Endothelial cell (in vitro differentiated cells): ENCODE results near the gene HNF4A. TPM values are rescaled to one million over a fixed set of nuclear protein-coding genes. Genes with fewer than 3 reads are reported as not detected.

Experiments used
- DNase-seq: peaks from one replicate; pipeline ENCODE4 v3.0.0; 2021; ENCODE audit warnings: low spot score
- H3K27ac Mint-ChIP-seq: one replicate; pipeline ENCODE4 v1.8.0; 2021; ENCODE audit warnings: mixed read lengths, inconsistent platforms; ENCODE audit not compliant: unreplicated experiment
- H3K27me3 Mint-ChIP-seq: one replicate; pipeline ENCODE4 v1.8.0; 2021; ENCODE audit warnings: mild to moderate bottlenecking, moderate library complexity, mixed read lengths, inconsistent platforms; ENCODE audit not compliant: unreplicated experiment
- H3K36me3 Mint-ChIP-seq: one replicate; pipeline ENCODE4 v1.8.0; 2021; ENCODE audit warnings: mild to moderate bottlenecking, low read depth, mixed read lengths, inconsistent platforms; ENCODE audit not compliant: unreplicated experiment
- H3K4me1 Mint-ChIP-seq: one replicate; pipeline ENCODE4 v1.8.0; 2021; ENCODE audit warnings: mild to moderate bottlenecking, mixed read lengths, inconsistent platforms; ENCODE audit not compliant: unreplicated experiment
- H3K4me3 Mint-ChIP-seq: one replicate; pipeline ENCODE4 v1.8.0; 2021; ENCODE audit warnings: mild to moderate bottlenecking, mixed read lengths, inconsistent platforms; ENCODE audit not compliant: unreplicated experiment
- H3K9me3 Mint-ChIP-seq: one replicate; pipeline ENCODE4 v1.8.0; 2021; ENCODE audit warnings: mixed read lengths, inconsistent platforms; ENCODE audit not compliant: unreplicated experiment
- total RNA-seq: library from RNA; stranded (reverse); fragmentation: NEBNext Ultra II Directional; extraction: Animal tissue kit (Norgen Biotek cat#: 25700); gene quantifications from one replicate; pipeline ENCODE4 v1.2.1, GENCODE V29; 2021; ENCODE audit not compliant: unreplicated experiment
- TF ChIP-seq, protein P1 (sequence below): fragments of 200-600 bp; sonication (generic); IDR thresholded peaks from one replicate; pipeline ENCODE4 v1.5.0; 2021; ENCODE audit warnings: antibody characterized with exemption; ENCODE audit not compliant: unreplicated experiment

HNF4A gene
- total RNA-seq, 1 donor from 2014 or later, result not detected

GRCh38 chr20:44409132-44409600, 53.7 kb downstream of the HNF4A start:
- Mint-ChIP-seq H3K36me3 (peaks cover 4% of the 10 kb centered on the region), H3K27ac (no peak overlapping the region), H3K4me3 (no peak overlapping the region), H3K4me1 (no peaks in the 10 kb centered on the region), H3K27me3 (peaks cover 8% of the 10 kb centered on the region), H3K9me3 (no peaks in the 10 kb centered on the region)
- no peak for DNase-seq
- TF ChIP-seq, protein P1, sequence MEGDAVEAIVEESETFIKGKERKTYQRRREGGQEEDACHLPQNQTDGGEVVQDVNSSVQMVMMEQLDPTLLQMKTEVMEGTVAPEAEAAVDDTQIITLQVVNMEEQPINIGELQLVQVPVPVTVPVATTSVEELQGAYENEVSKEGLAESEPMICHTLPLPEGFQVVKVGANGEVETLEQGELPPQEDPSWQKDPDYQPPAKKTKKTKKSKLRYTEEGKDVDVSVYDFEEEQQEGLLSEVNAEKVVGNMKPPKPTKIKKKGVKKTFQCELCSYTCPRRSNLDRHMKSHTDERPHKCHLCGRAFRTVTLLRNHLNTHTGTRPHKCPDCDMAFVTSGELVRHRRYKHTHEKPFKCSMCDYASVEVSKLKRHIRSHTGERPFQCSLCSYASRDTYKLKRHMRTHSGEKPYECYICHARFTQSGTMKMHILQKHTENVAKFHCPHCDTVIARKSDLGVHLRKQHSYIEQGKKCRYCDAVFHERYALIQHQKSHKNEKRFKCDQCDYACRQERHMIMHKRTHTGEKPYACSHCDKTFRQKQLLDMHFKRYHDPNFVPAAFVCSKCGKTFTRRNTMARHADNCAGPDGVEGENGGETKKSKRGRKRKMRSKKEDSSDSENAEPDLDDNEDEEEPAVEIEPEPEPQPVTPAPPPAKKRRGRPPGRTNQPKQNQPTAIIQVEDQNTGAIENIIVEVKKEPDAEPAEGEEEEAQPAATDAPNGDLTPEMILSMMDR, result no peak

DNA sequence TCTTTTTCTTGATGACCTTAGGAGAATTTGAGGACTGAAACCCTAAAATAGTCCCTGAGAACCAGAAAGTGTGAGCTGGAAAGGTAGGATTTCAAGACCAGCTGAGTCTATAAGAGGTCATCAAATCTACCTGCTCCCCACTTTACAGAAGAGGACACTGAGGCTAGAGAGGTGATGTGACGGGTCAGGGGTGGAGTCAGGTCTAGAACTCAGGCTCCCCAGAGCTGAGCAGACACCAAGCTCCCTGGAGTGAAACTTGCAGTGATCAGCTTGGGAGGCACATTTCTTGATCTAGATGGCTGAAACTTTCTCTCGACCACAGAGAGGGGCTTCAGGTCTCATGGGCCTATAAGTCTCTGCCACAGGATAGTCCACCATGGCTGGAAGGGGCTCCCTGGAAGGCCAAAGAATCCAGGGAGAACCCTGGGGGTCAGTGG, 55.1 kb downstream of the HNF4A start:
- H3K9me3 Mint-ChIP-seq, result no peaks in the 10 kb centered on the region
- H3K4me3 Mint-ChIP-seq, result no peak overlapping the region
- no peak for DNase-seq
- TF ChIP-seq, protein P1, result no peak
- H3K36me3 Mint-ChIP-seq, result no peaks in the 10 kb centered on the region
- H3K27me3 Mint-ChIP-seq, result peaks cover 6% of the 10 kb centered on the region
- no peak overlapping the region for H3K27ac Mint-ChIP-seq
- H3K4me1 Mint-ChIP-seq, result no peaks in the 10 kb centered on the region

DNA sequence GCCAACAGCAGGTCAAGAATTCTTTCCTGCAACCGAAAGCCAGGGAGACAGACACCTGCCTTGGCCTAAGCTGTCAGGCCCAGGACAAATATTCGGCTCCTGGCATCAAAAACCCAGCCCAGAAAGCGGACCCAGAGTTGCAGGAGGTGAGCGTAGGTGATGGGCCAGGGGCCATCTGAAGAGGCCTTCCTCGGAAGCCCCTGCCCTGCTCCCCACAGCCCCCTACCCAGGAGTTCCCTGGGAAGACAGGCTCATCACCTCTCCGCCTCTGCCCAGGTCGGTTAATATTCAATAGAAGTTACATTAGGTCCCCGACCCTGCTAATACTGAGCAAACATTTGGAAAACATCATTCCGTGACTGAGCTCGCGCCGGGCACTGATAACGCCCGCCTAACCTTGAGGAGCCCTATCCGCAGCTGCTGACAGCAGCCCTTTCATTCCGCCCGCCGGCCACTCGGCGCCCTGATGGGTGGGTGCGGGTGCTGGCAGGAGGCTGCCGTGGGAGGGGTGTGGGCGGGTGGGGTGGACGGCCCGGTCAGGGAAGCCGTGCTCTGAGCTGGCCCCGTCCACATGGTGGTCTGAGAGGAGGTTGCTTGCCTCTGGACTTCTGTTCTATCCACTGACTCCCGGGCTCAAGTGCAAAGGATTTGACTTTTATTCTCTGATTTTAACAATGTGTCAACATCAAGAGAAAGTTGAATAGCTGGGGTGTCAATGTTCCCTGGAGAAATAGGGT, 55.7 kb downstream of the HNF4A start:
- no peaks in the 10 kb centered on the region for H3K9me3 Mint-ChIP-seq
- no peak overlapping the region for H3K27ac Mint-ChIP-seq
- H3K27me3 Mint-ChIP-seq, result peaks cover 6% of the 10 kb centered on the region
- TF ChIP-seq, protein P1, result no peak
- H3K4me1 Mint-ChIP-seq, result no peaks in the 10 kb centered on the region
- no peak for DNase-seq
- no peaks in the 10 kb centered on the region for H3K36me3 Mint-ChIP-seq
- no peak overlapping the region for H3K4me3 Mint-ChIP-seq

GRCh38 chr20:44411757-44412401, 56.4 kb downstream of the HNF4A start:
- no peak for DNase-seq
- Mint-ChIP-seq H3K9me3 (no peaks in the 10 kb centered on the region), H3K4me1 (peaks cover 4% of the 10 kb centered on the region), H3K27me3 (peaks cover 7% of the 10 kb centered on the region), H3K27ac (no peak overlapping the region), H3K36me3 (no peaks in the 10 kb centered on the region), H3K4me3 (no peak overlapping the region)
- TF ChIP-seq, protein P1, result no peak
